Measurements from ENCODE around the gene SLAMF6.

The SLAMF6 gene

GRCh38 chr1:160489513-160490261, 33.4 kb downstream of the SLAMF6 start:
- TF ChIP-seq EGR1 (IDR thresholded peaks at IDR 0.05) (no peak), CREB1 (IDR thresholded peaks at IDR 0.05; ENCODE audit: low read depth) (no peak), NFIC (IDR thresholded peaks at IDR 0.05) (no peak), YY1 (IDR thresholded peaks at IDR 0.05; ENCODE audit: low read depth) (no peak), REST (IDR thresholded peaks at IDR 0.05; ENCODE audit: low read depth) (no peak), USF1 (IDR thresholded peaks at IDR 0.05) (no peak), ZBTB7A (IDR thresholded peaks at IDR 0.05; ENCODE audit: low read depth) (no peak), RAD21 (IDR thresholded peaks at IDR 0.05; ENCODE audit: low read depth) (no peak), TAF1 (IDR thresholded peaks at IDR 0.05; ENCODE audit: low read depth) (no peak), TCF12 (IDR thresholded peaks at IDR 0.05; ENCODE audit: low read depth) (no peak)

- TF ChIP-seq TCF12 (IDR thresholded peaks at IDR 0.05; ENCODE audit: low read depth): no peak
- TF ChIP-seq EGR1 (IDR thresholded peaks at IDR 0.05): no peak
- TF ChIP-seq CREB1 (IDR thresholded peaks at IDR 0.05; ENCODE audit: low read depth): no peak
- TF ChIP-seq ZBTB7A (IDR thresholded peaks at IDR 0.05; ENCODE audit: low read depth): no peak
- no peak for TF ChIP-seq USF1 (IDR thresholded peaks at IDR 0.05)
- no peak for TF ChIP-seq FOXM1 (IDR thresholded peaks at IDR 0.05; ENCODE audit: borderline replicate concordance, low read depth)
- TF ChIP-seq YY1 (IDR thresholded peaks at IDR 0.05; ENCODE audit: low read depth): no peak
- TF ChIP-seq CEBPB (IDR thresholded peaks at IDR 0.05): no peak
- TF ChIP-seq REST (IDR thresholded peaks at IDR 0.05; ENCODE audit: low read depth): no peak
- TF ChIP-seq MAX (IDR thresholded peaks at IDR 0.05): no peak
- TF ChIP-seq NFIC (IDR thresholded peaks at IDR 0.05): no peak
- TF ChIP-seq RAD21 (IDR thresholded peaks at IDR 0.05; ENCODE audit: low read depth): no peak
- no peak for TF ChIP-seq TAF1 (IDR thresholded peaks at IDR 0.05; ENCODE audit: low read depth)
Observed at GRCh38 chr1:160488347-160489058, 34.6 kb downstream of the SLAMF6 start.

GRCh38 chr1:160486453-160486852, 36.6 kb downstream of the SLAMF6 start:
- no peak for TF ChIP-seq NFIC (IDR thresholded peaks at IDR 0.05)
- no peak for TF ChIP-seq MAX (IDR thresholded peaks at IDR 0.05)
- TF ChIP-seq CREB1 (IDR thresholded peaks at IDR 0.05; ENCODE audit: low read depth): no peak
- TF ChIP-seq EGR1 (IDR thresholded peaks at IDR 0.05): no peak
- no peak for TF ChIP-seq YY1 (IDR thresholded peaks at IDR 0.05; ENCODE audit: low read depth)

- TF ChIP-seq NFIC (IDR thresholded peaks at IDR 0.05) (no peak), TAF1 (IDR thresholded peaks at IDR 0.05; ENCODE audit: low read depth) (no peak), USF1 (IDR thresholded peaks at IDR 0.05) (no peak), TCF12 (IDR thresholded peaks at IDR 0.05; ENCODE audit: low read depth) (no peak), EGR1 (IDR thresholded peaks at IDR 0.05) (no peak), EP300 (IDR thresholded peaks at IDR 0.05; ENCODE audit: borderline replicate concordance) (no peak), FOXM1 (IDR thresholded peaks at IDR 0.05; ENCODE audit: borderline replicate concordance, low read depth) (no peak), CREB1 (IDR thresholded peaks at IDR 0.05; ENCODE audit: low read depth) (no peak), YY1 (IDR thresholded peaks at IDR 0.05; ENCODE audit: low read depth) (no peak), TEAD4 (IDR thresholded peaks at IDR 0.05) (no peak)
Observed at GRCh38 chr1:160483505-160484185, 39.4 kb downstream of the SLAMF6 start.
